Parathyroid adenoma (tissue), 2 donors: ENCODE measurements around the gene ADAM12.

ENCODE experiments used
- H2AFZ ChIP-seq: fragments of 300-600 bp; sonication (generic); one replicate; pipeline ENCODE4 v1.7.0; 2017; ENCODE audit warnings: antibody characterized with exemption, mild to moderate bottlenecking
- H3K27ac ChIP-seq: fragments of 300-600 bp; sonication (generic); one replicate; pipeline ENCODE4 v1.7.0; 2017
- H3K27me3 ChIP-seq: fragments of 300-600 bp; sonication (generic); one replicate; pipeline ENCODE4 v1.7.0; 2017; ENCODE audit warnings: low read length; ENCODE audit not compliant: control insufficient read depth, insufficient read depth
- H3K36me3 ChIP-seq: fragments of 300-600 bp; sonication (generic); one replicate; pipeline ENCODE4 v1.7.0; 2017; ENCODE audit warnings: low read length; ENCODE audit not compliant: control insufficient read depth, insufficient read depth
- H3K4me1 ChIP-seq: fragments of 300-600 bp; sonication (generic); one replicate; pipeline ENCODE4 v1.7.0; 2017; ENCODE audit warnings: control low read depth
- H3K4me2 ChIP-seq: fragments of 300-600 bp; sonication (generic); one replicate; pipeline ENCODE4 v1.7.0; 2017; ENCODE audit warnings: low read length
- H3K4me3 ChIP-seq: fragments of 300-600 bp; sonication (generic); one replicate; pipeline ENCODE4 v1.7.0; 2017; ENCODE audit warnings: low read depth, low read length
- H3K79me2 ChIP-seq: fragments of 300-600 bp; sonication (generic); one replicate; pipeline ENCODE4 v1.7.0; 2017; ENCODE audit warnings: control low read depth
- H3K9ac ChIP-seq: fragments of 300-600 bp; sonication (generic); one replicate; pipeline ENCODE4 v1.7.0; 2017; ENCODE audit warnings: mild to moderate bottlenecking
- H3K9me3 ChIP-seq: fragments of 300-600 bp; sonication (generic); one replicate; pipeline ENCODE4 v1.7.0; 2017; ENCODE audit warnings: low read length; ENCODE audit not compliant: control insufficient read depth
- TF ChIP-seq, protein P1 (sequence below): fragments of 300-600 bp; sonication (generic); IDR thresholded peaks from one replicate; pipeline ENCODE4 v1.7.0; 2017; ENCODE audit warnings: antibody characterized with exemption, mild to moderate bottlenecking
- donor health status: primary hyperparathyroidism.

The ADAM12 gene

DNA sequence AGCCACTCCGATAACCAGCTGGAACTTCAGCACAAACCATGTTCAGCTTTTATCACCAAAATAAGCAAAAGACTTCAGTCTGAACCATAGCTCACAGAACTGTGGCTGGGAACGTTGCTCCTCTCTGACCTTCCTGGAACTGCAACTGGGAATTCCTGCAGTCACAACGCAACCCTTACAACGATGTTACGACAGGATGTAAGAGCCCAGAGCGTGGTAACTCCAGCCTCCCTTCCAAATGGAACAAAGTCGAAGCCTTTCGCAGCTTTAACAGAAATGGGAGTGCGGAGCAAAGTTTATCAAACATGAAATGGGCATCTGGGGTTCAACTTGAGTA lies 162.6 kb downstream of the ADAM12 start:
- TF ChIP-seq, protein P1, sequence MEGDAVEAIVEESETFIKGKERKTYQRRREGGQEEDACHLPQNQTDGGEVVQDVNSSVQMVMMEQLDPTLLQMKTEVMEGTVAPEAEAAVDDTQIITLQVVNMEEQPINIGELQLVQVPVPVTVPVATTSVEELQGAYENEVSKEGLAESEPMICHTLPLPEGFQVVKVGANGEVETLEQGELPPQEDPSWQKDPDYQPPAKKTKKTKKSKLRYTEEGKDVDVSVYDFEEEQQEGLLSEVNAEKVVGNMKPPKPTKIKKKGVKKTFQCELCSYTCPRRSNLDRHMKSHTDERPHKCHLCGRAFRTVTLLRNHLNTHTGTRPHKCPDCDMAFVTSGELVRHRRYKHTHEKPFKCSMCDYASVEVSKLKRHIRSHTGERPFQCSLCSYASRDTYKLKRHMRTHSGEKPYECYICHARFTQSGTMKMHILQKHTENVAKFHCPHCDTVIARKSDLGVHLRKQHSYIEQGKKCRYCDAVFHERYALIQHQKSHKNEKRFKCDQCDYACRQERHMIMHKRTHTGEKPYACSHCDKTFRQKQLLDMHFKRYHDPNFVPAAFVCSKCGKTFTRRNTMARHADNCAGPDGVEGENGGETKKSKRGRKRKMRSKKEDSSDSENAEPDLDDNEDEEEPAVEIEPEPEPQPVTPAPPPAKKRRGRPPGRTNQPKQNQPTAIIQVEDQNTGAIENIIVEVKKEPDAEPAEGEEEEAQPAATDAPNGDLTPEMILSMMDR = no peak
- H3K27ac ChIP-seq = no peak overlapping the region

DNA sequence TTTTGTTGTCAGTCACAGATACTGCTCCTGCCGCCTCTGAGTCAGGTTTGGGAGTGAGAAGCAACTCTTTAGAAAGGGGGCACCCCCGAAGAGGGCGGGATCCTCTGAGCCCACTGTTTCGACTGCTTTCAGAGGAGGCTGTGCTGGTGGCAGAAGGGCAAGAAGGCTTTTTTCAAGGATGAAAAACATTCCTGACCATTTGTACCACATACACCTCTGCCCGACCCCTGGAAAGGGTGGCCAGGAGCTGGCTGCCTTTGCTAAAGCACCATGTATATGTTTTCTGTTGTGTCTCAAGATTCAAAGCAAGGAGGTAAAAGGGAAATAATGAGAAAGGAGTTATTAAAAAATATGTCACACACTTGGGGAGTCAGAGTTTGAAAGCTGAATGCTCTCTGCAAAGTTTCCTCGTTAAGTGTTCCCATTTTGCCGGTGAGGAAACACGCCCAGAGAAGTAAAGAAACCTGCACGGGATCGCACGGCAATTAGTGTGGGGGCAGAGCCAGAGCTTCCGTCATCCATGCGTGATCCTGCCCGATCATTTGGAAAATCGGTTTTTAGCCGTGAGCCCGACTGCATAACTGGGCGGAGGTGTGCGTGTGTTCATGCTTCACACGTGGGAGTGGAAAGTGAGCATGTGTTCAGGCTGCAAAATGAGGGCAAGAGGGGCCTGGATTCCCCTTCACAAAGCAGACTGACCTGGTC lies 163.2 kb downstream of the ADAM12 start:
- Histone ChIP-seq H3K36me3 (no peaks in the 10 kb centered on the region), H3K79me2 (no peaks in the 10 kb centered on the region), H3K4me1 (no peaks in the 10 kb centered on the region), H3K27ac (no peak overlapping the region), H3K9me3 (no peaks in the 10 kb centered on the region), H3K4me3 (no peak overlapping the region), H3K9ac (no peak overlapping the region), H3K27me3 (no peaks in the 10 kb centered on the region), H2AFZ (no peak overlapping the region), H3K4me2 (no peak overlapping the region)
- TF ChIP-seq, protein P1 = no peak

More for the DNA sequence above, 162.6 kb downstream of the ADAM12 start:
- H3K4me2 ChIP-seq = no peak overlapping the region
- H3K9ac ChIP-seq = no peak overlapping the region
- no peaks in the 10 kb centered on the region for H3K79me2 ChIP-seq
- no peak overlapping the region for H2AFZ ChIP-seq
- H3K36me3 ChIP-seq = no peaks in the 10 kb centered on the region
- no peaks in the 10 kb centered on the region for H3K4me1 ChIP-seq
- no peaks in the 10 kb centered on the region for H3K27me3 ChIP-seq
- no peaks in the 10 kb centered on the region for H3K9me3 ChIP-seq
- H3K4me3 ChIP-seq = no peak overlapping the region

DNA sequence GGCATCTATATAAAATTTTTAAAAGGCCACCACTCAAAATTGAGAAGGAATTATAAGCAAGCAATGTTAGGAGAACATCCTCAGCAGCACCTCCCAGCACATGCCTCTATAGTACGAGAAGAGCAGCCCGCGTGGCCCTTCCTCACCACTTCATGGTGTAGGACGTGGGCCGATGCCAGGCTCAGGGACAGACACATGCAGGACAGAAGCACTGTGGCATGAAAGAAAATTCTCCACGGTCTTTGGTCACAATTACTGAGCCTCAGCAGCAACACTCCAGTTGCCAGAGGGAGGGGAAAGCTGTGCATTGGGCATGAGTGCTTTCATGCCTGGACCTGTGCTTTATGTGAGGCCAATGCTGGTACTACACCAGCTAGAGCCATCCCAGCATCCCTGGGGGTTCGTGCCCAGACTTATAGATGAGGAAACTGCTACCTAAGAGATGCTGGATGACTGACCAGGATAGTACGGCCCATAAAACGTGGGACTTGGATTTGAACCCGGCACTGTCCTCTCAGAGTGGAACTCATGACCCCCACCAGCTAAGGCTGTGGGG lies 164.7 kb downstream of the ADAM12 start:
- Histone ChIP-seq H3K79me2 (no peaks in the 10 kb centered on the region), H3K4me2 (no peak overlapping the region), H3K4me1 (no peaks in the 10 kb centered on the region), H3K27me3 (no peaks in the 10 kb centered on the region), H3K9me3 (no peaks in the 10 kb centered on the region), H3K4me3 (no peak overlapping the region), H2AFZ (no peak overlapping the region), H3K9ac (no peak overlapping the region), H3K27ac (no peak overlapping the region), H3K36me3 (no peaks in the 10 kb centered on the region)
- TF ChIP-seq, protein P1 = no peak

DNA sequence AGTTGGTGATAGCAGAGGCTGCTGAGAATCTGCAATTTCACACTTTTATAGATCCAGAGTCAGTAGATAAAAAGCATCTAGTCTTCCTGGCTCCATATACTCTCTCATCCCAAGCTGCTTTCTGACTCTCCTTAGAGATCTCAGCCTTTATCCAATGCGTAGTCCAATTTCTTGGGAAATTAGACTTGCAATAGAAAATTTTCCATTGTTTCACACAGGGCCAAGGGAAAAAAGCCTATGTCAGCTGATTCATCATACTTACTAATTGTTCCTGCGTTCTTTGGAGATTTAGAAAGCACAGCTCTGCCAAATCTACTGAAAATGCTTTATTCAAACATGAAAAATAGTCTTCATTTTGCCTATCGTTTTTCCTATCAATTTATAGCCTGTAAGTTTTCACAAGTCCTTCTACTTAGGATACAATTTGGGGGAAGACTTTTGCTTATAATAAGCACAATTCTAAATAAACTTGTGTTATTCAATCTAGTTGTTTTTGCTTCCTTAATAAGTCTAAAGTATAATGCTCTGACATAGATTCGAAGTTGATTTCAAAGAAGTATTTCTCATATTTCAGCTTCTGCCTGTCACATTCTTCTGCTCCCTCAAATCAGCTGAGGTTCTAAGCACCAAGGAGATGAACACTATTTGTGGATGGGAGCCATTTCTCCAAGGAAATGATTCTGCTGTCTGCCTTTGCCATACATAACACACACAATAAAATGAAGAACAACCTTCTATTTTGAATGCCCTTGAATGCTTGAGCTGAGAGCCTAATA lies 165.4 kb downstream of the ADAM12 start:
- Histone ChIP-seq H3K27me3 (no peaks in the 10 kb centered on the region), H3K4me1 (no peaks in the 10 kb centered on the region), H3K9me3 (no peaks in the 10 kb centered on the region), H3K79me2 (no peaks in the 10 kb centered on the region), H3K36me3 (no peaks in the 10 kb centered on the region), H3K9ac (no peak overlapping the region), H3K27ac (no peak overlapping the region), H3K4me2 (no peak overlapping the region), H2AFZ (no peak overlapping the region), H3K4me3 (no peak overlapping the region)
- TF ChIP-seq, protein P1 = no peak
